Measurements from ENCODE around the gene DHRS13. TPM values are rescaled to one million over a fixed set of nuclear protein-coding genes. Genes with fewer than 3 reads are reported as not detected.

Gene DHRS13
- total RNA-seq, 2 experiments from 2014 or later, result 28.4 to 29.2 TPM

DNA sequence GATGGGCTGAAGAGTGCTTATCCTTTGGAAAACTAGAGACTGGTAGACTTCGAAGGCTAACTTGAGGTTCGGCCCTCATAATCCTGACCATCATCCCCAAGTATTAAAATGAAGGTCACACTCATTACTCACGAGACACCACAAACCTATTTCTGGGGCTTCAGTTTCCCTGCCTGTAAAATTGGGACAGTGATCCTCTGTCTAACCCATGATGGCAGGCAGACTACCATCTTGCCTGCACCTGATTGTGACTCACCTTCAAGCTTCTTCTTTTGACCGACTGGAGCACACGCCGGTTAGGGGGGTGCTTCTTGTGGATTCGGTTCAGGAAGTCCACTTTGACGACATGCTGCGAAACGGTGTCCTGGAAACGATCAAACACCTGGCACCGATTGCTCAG, 14.2 kb upstream of the DHRS13 start:
- BruUV-seq (replicated peaks), result no TSS peak
- intact Hi-C loops (cut with micrococcal nuclease; ENCODE audit: unreplicated experiment), result no loop called here
- H3K36me3 ChIP-seq (ENCODE audit: insufficient read depth, low read length), result peaks cover 96% of the 10 kb centered on the region
- ChIA-PET CTCF (ENCODE audit: unreplicated experiment) (interaction anchor here (1.5 kb wide), 1 partner anchor 153 kb away, joined by 3 read pairs; no protein-coding TSS in a partner anchor), POLR2A (interaction anchor here (0.7 kb wide), 1 partner anchor 62 kb away, joined by 3 read pairs; no protein-coding TSS in a partner anchor)
- TF ChIP-seq, protein P1, sequence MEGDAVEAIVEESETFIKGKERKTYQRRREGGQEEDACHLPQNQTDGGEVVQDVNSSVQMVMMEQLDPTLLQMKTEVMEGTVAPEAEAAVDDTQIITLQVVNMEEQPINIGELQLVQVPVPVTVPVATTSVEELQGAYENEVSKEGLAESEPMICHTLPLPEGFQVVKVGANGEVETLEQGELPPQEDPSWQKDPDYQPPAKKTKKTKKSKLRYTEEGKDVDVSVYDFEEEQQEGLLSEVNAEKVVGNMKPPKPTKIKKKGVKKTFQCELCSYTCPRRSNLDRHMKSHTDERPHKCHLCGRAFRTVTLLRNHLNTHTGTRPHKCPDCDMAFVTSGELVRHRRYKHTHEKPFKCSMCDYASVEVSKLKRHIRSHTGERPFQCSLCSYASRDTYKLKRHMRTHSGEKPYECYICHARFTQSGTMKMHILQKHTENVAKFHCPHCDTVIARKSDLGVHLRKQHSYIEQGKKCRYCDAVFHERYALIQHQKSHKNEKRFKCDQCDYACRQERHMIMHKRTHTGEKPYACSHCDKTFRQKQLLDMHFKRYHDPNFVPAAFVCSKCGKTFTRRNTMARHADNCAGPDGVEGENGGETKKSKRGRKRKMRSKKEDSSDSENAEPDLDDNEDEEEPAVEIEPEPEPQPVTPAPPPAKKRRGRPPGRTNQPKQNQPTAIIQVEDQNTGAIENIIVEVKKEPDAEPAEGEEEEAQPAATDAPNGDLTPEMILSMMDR (conservative IDR thresholded peaks at IDR 0.05; ENCODE audit: low read length), result no peak
- no peak for TF ChIP-seq EZH2phosphoT487 (IDR thresholded peaks at IDR 0.05; ENCODE audit: borderline replicate concordance, low read depth, low read length)
- no peaks in the 10 kb centered on the region for H3K9me2 ChIP-seq (ENCODE audit: insufficient read depth, low read length)
- no peak overlapping the region for H3K4me2 ChIP-seq (ENCODE audit: low read length)
- no peaks in the 10 kb centered on the region for H3K9me3 ChIP-seq (ENCODE audit: low read length)
- H3K79me2 ChIP-seq (ENCODE audit: insufficient read depth, low read depth, low read length), result no peaks in the 10 kb centered on the region
- DNase-seq (ENCODE audit: low spot score), result no peak
- H3K27ac ChIP-seq (ENCODE audit: low read depth, low read length, poor library complexity, severe bottlenecking), result no peak overlapping the region
- no peak overlapping the region for H3K4me3 ChIP-seq (ENCODE audit: low read depth, low read length, poor library complexity, severe bottlenecking)
- H2AFZ ChIP-seq (ENCODE audit: low read length), result no peak overlapping the region
- H3K4me1 ChIP-seq (ENCODE audit: insufficient read depth, low read length, poor library complexity, severe bottlenecking), result no peaks in the 10 kb centered on the region
- H4K20me1 ChIP-seq (ENCODE audit: insufficient read depth, low read length), result no peaks in the 10 kb centered on the region

DNA sequence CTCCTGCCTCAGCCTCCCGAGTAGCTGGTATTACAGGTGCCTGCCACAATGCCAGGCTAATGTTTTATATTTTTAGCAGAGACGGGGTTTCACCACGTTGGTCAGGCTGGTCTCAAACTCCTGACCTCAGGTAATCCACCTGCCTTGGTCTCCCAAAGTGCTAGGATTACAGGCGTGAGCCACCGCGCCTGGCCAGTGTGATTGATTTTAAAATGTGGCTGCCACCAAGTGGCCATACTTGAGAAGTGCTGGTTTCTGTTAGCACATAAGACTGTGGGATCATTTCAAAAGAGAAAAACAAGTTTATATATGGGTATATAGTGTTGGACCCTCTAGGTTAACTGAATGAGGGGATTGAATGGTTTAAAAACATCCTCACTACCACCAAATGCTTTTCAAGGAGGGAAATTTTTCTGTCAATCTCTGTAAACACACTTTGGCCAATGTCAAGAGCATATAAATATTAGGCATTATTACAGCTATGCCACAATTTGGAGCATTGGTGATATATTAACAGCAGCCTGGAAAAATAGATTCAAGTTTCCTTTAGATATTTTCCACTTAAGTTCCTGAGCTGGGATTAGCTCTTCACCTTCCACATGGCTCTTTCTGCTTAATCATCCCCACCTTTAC, 13.5 kb upstream of the DHRS13 start:
- peak; percentile 62 for DNase-seq (ENCODE audit: low spot score)
- Histone ChIP-seq H4K20me1 (ENCODE audit: insufficient read depth, low read length) (no peaks in the 10 kb centered on the region), H3K9me2 (ENCODE audit: insufficient read depth, low read length) (no peaks in the 10 kb centered on the region), H3K4me1 (ENCODE audit: insufficient read depth, low read length, poor library complexity, severe bottlenecking) (no peaks in the 10 kb centered on the region), H3K4me2 (ENCODE audit: low read length) (no peak overlapping the region), H2AFZ (ENCODE audit: low read length) (no peak overlapping the region), H3K79me2 (ENCODE audit: insufficient read depth, low read depth, low read length) (no peaks in the 10 kb centered on the region), H3K27ac (ENCODE audit: low read depth, low read length, poor library complexity, severe bottlenecking) (no peak overlapping the region), H3K4me3 (ENCODE audit: low read depth, low read length, poor library complexity, severe bottlenecking) (no peak overlapping the region), H3K9me3 (ENCODE audit: low read length) (no peaks in the 10 kb centered on the region), H3K36me3 (ENCODE audit: insufficient read depth, low read length) (peaks cover 96% of the 10 kb centered on the region)
- no TSS peak for BruUV-seq (replicated peaks)
- POLR2A ChIA-PET, result interaction anchor here (0.7 kb wide), 1 partner anchor 63 kb away, joined by 3 read pairs; no protein-coding TSS in a partner anchor
- CTCF ChIA-PET (ENCODE audit: unreplicated experiment), result interaction anchor here (1.5 kb wide), 1 partner anchor 152 kb away, joined by 3 read pairs; no protein-coding TSS in a partner anchor
- no peak for TF ChIP-seq EZH2phosphoT487 (IDR thresholded peaks at IDR 0.05; ENCODE audit: borderline replicate concordance, low read depth, low read length)
- TF ChIP-seq, protein P1 (conservative IDR thresholded peaks at IDR 0.05; ENCODE audit: low read length), result peak; percentile 85
- intact Hi-C loops (cut with micrococcal nuclease; ENCODE audit: unreplicated experiment), result loop anchor here (1.0 kb wide), 1 partner anchor 153 kb away; no protein-coding TSS in a partner anchor

DNA sequence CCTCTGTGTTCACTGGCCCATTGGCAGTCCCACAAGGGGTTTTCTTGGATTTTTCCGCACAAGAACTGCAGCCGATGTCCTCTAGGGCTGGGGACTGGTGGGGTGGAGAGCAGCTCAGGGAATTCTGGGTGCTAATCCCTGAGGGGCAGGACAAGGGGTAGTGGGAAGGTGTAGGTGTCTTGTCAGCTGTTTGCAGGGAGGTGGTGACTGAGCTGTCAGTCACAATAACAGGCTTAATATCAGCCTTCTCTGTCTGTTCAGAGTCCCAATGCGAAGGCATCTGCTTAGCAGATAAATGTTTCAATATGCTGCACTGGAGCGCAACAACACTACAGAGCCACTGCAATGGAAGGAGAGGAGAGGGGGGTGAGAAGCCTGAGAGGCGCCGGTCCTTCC, 10.1 kb upstream of the DHRS13 start:
- intact Hi-C loops (cut with micrococcal nuclease; ENCODE audit: unreplicated experiment), result no loop called here
- no peaks in the 10 kb centered on the region for H4K20me1 ChIP-seq (ENCODE audit: insufficient read depth, low read length)
- no TSS peak for BruUV-seq (replicated peaks)
- no peak for DNase-seq (ENCODE audit: low spot score)
- peaks cover 99% of the 10 kb centered on the region for H3K36me3 ChIP-seq (ENCODE audit: insufficient read depth, low read length)
- H3K4me2 ChIP-seq (ENCODE audit: low read length), result no peak overlapping the region
- H2AFZ ChIP-seq (ENCODE audit: low read length), result no peak overlapping the region
- H3K9me3 ChIP-seq (ENCODE audit: low read length), result no peaks in the 10 kb centered on the region
- H3K27ac ChIP-seq (ENCODE audit: low read depth, low read length, poor library complexity, severe bottlenecking), result no peak overlapping the region
- H3K4me3 ChIP-seq (ENCODE audit: low read depth, low read length, poor library complexity, severe bottlenecking), result no peak overlapping the region
- no peaks in the 10 kb centered on the region for H3K4me1 ChIP-seq (ENCODE audit: insufficient read depth, low read length, poor library complexity, severe bottlenecking)
- TF ChIP-seq, protein P1 (conservative IDR thresholded peaks at IDR 0.05; ENCODE audit: low read length), result no peak
- no peak for TF ChIP-seq EZH2phosphoT487 (IDR thresholded peaks at IDR 0.05; ENCODE audit: borderline replicate concordance, low read depth, low read length)
- no peaks in the 10 kb centered on the region for H3K79me2 ChIP-seq (ENCODE audit: insufficient read depth, low read depth, low read length)
- no peaks in the 10 kb centered on the region for H3K9me2 ChIP-seq (ENCODE audit: insufficient read depth, low read length)
- ChIA-PET CTCF (ENCODE audit: unreplicated experiment) (no interaction called here), POLR2A (no interaction called here)
